Fibroblast of lung (primary cell): Measurements from ENCODE around the gene NOX4.
"Not testable (repeated sequence)": the region's sequence is repeated elsewhere in the genome, so short reads cannot be mapped to it uniquely, and the experiment has no call there.

Experiments used
- CTCF ChIP-seq, 2 donors: IDR thresholded peaks in 1 of 2; conservative IDR thresholded peaks in 1 of 2; 1 replicate in 1 of 2; 2 replicates in 1 of 2; pipeline ENCODE4 v1.5.1; 2011 to 2012; ENCODE audit warnings: low read length in 2 of 2, control low read depth in 1 of 2, inconsistent platforms in 1 of 2, low read depth in 1 of 2, mild to moderate bottlenecking in 1 of 2
- EZH2 ChIP-seq: IDR thresholded peaks from 2 replicates; pipeline ENCODE4 v1.5.1; 2012; ENCODE audit warnings: low read length, control low read depth, mild to moderate bottlenecking; ENCODE audit errors: missing control alignments

GRCh38 chr11:89286601-89287000, 204.6 kb downstream of the NOX4 start:
- TF ChIP-seq CTCF (conservative IDR thresholded peaks at IDR 0.05 in 1 of 2, IDR thresholded peaks at IDR 0.05 in 1 of 2; ENCODE audit: low read depth in 1 of 2, low read length in 2 of 2); EZH2: not testable (repeated sequence)
